Stimulated activated CD4-positive, alpha-beta T cell treated with anti-CD3 and anti-CD28 coated beads, Interleukin-2, amount 100 ng/mL, for 4 hours (primary cell): Measurements from ENCODE around the gene ADRM1.

Experiments used
- DNase-seq: peaks from one replicate; pipeline ENCODE4 v3.0.0-alpha.2; 2020; ENCODE audit warnings: low read depth

The ADRM1 gene

GRCh38 chr20:62302341-62303061 is at the start of gene ADRM1:
Gene ADRM1 (plus strand): TSS chr20:62302997. CDS start chr20:62303569, 572 bp downstream.
- peak; percentile 96 for DNase-seq

- DNase-seq = no peak
Measured at GRCh38 chr20:62253398-62253797, 49.4 kb upstream of the ADRM1 start.

- DNase-seq = no peak
Measured at GRCh38 chr20:62254021-62254724, 48.6 kb upstream of the ADRM1 start.

GRCh38 chr20:62255976-62256375 is 46.8 kb upstream of the ADRM1 start:
- DNase-seq = no peak

- DNase-seq = no peak
Measured at GRCh38 chr20:62258499-62259293, 44.1 kb upstream of the ADRM1 start.

- DNase-seq = no peak
Measured at GRCh38 chr20:62259294-62259565, 43.6 kb upstream of the ADRM1 start.

- no peak for DNase-seq
Measured at GRCh38 chr20:62262064-62262463, 40.7 kb upstream of the ADRM1 start.

GRCh38 chr20:62263396-62263795 is 39.4 kb upstream of the ADRM1 start:
- no peak for DNase-seq

GRCh38 chr20:62265365-62265764 is 37.4 kb upstream of the ADRM1 start:
- no peak for DNase-seq

- no peak for DNase-seq
Measured at GRCh38 chr20:62266340-62266739, 36.5 kb upstream of the ADRM1 start.

GRCh38 chr20:62266851-62267250 is 35.9 kb upstream of the ADRM1 start:
- DNase-seq = no peak

GRCh38 chr20:62267543-62267942 is 35.3 kb upstream of the ADRM1 start:
- no peak for DNase-seq

- no peak for DNase-seq
Measured at GRCh38 chr20:62268228-62268900, 34.4 kb upstream of the ADRM1 start.

GRCh38 chr20:62269378-62269777 is 33.4 kb upstream of the ADRM1 start:
- DNase-seq = no peak

- no peak for DNase-seq
Measured at GRCh38 chr20:62269871-62270270, 32.9 kb upstream of the ADRM1 start.

- DNase-seq = no peak
Measured at GRCh38 chr20:62272200-62272599, 30.6 kb upstream of the ADRM1 start.

- no peak for DNase-seq
Measured at GRCh38 chr20:62273416-62273815, 29.4 kb upstream of the ADRM1 start.

- no peak for DNase-seq
Measured at GRCh38 chr20:62274332-62274950, 28.4 kb upstream of the ADRM1 start.

- DNase-seq = no peak
Measured at GRCh38 chr20:62275219-62275618, 27.6 kb upstream of the ADRM1 start.

GRCh38 chr20:62276439-62276838 is 26.4 kb upstream of the ADRM1 start:
- no peak for DNase-seq

- DNase-seq = no peak
Measured at GRCh38 chr20:62277253-62277652, 25.5 kb upstream of the ADRM1 start.

GRCh38 chr20:62280303-62280702 is 22.5 kb upstream of the ADRM1 start:
- no peak for DNase-seq
